SU-DHL-6 (cell line): ENCODE results near the gene ZP1.

Experiments used
- H2AFZ ChIP-seq: fragments of 200-600 bp; sonication (generic); 2 replicates; pipeline ENCODE4 v1.6.1; 2014; ENCODE audit warnings: low read depth, mild to moderate bottlenecking, moderate library complexity, mixed read lengths, antibody characterized with exemption, low read length; ENCODE audit not compliant: severe bottlenecking
- H3F3A ChIP-seq: fragments of 200-600 bp; shearing (Covaris generic); 2 replicates; pipeline ENCODE4 v1.6.0; 2016; ENCODE audit warnings: antibody characterized with exemption, mild to moderate bottlenecking; ENCODE audit not compliant: insufficient read depth
- H3K27ac ChIP-seq: fragments of 200-600 bp; sonication (generic); 2 replicates; pipeline ENCODE4 v1.5.1; 2016; ENCODE audit warnings: low read depth, mild to moderate bottlenecking, low read length, moderate library complexity, mixed read lengths
- H3K27me3 ChIP-seq: fragments of 200-600 bp; sonication (generic), shearing (Covaris generic); 2 replicates; pipeline ENCODE4 v1.6.0; 2014; ENCODE audit warnings: mild to moderate bottlenecking, low read length
- H3K36me3 ChIP-seq: fragments of 200-600 bp; sonication (generic); 2 replicates; pipeline ENCODE4 v1.6.1; 2014; ENCODE audit warnings: mild to moderate bottlenecking, low read length, mixed read lengths
- H3K4me2 ChIP-seq: fragments of 300-600, 200-600 bp; shearing (Covaris generic), sonication (generic); 2 replicates; pipeline ENCODE4 v1.6.0; 2014; ENCODE audit warnings: low read length, low read depth, mild to moderate bottlenecking; ENCODE audit not compliant: poor library complexity, severe bottlenecking
- H3K4me3 ChIP-seq: fragments of 200-600 bp; sonication (generic); 2 replicates; pipeline ENCODE4 v1.5.1; 2014; ENCODE audit warnings: antibody characterized with exemption, low read length, mild to moderate bottlenecking, mixed read lengths; ENCODE audit not compliant: insufficient read depth, poor library complexity, severe bottlenecking
- H3K79me2 ChIP-seq: fragments of 200-600 bp; sonication (generic); 2 replicates; pipeline ENCODE4 v1.6.1; 2014; ENCODE audit warnings: mild to moderate bottlenecking, low read length, moderate library complexity; ENCODE audit not compliant: insufficient read depth
- H3K9ac ChIP-seq: fragments of 200-600 bp; sonication (generic); 2 replicates; pipeline ENCODE4 v1.7.0; 2014; ENCODE audit warnings: mild to moderate bottlenecking, low read length
- H3K9me2 ChIP-seq: fragments of 200-600 bp; sonication (generic); replicated peaks from 2 replicates; pipeline ENCODE4 v1.6.1; 2014; ENCODE audit warnings: low read length; ENCODE audit not compliant: insufficient read depth
- H3K9me3 ChIP-seq: fragments of 200-600 bp; sonication (generic); 2 replicates; pipeline ENCODE4 v1.6.1; 2014; ENCODE audit warnings: low read length, mixed read lengths; ENCODE audit not compliant: insufficient read depth
- H4K20me1 ChIP-seq: fragments of 200-600 bp; sonication (generic); 2 replicates; pipeline ENCODE4 v1.6.1; 2014; ENCODE audit warnings: low read depth, mild to moderate bottlenecking, antibody characterized with exemption, low read length, moderate library complexity, mixed read lengths
- EZH2phosphoT487 ChIP-seq: fragments of 200-600 bp; sonication (generic), shearing (Covaris generic); conservative IDR thresholded peaks from 2 replicates; pipeline ENCODE4 v1.6.1; 2018; ENCODE audit warnings: mild to moderate bottlenecking, antibody characterized with exemption, low read length, moderate library complexity, mixed read lengths
- TF ChIP-seq, protein P1 (sequence below): fragments of 200-600 bp; sonication (generic); IDR thresholded peaks from one replicate; pipeline ENCODE4 v1.5.1; 2017; ENCODE audit warnings: antibody characterized with exemption, mild to moderate bottlenecking, low read length, moderate library complexity; ENCODE audit not compliant: insufficient read depth, poor library complexity, severe bottlenecking

The ZP1 gene

GRCh38 chr11:60849641-60850520 is 17.5 kb upstream of the ZP1 start:
- no peak overlapping the region for H3K4me3 ChIP-seq
- no peaks in the 10 kb centered on the region for H3K36me3 ChIP-seq
- no peak overlapping the region for H3K9ac ChIP-seq
- no peak overlapping the region for H2AFZ ChIP-seq
- H4K20me1 ChIP-seq = no peaks in the 10 kb centered on the region
- no peaks in the 10 kb centered on the region for H3K9me3 ChIP-seq
- no peak overlapping the region for H3K27ac ChIP-seq
- TF ChIP-seq, protein P1, sequence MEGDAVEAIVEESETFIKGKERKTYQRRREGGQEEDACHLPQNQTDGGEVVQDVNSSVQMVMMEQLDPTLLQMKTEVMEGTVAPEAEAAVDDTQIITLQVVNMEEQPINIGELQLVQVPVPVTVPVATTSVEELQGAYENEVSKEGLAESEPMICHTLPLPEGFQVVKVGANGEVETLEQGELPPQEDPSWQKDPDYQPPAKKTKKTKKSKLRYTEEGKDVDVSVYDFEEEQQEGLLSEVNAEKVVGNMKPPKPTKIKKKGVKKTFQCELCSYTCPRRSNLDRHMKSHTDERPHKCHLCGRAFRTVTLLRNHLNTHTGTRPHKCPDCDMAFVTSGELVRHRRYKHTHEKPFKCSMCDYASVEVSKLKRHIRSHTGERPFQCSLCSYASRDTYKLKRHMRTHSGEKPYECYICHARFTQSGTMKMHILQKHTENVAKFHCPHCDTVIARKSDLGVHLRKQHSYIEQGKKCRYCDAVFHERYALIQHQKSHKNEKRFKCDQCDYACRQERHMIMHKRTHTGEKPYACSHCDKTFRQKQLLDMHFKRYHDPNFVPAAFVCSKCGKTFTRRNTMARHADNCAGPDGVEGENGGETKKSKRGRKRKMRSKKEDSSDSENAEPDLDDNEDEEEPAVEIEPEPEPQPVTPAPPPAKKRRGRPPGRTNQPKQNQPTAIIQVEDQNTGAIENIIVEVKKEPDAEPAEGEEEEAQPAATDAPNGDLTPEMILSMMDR = no peak
- no peak for TF ChIP-seq EZH2phosphoT487
- peaks cover 14% of the 10 kb centered on the region for H3K79me2 ChIP-seq
- H3F3A ChIP-seq = no peaks in the 10 kb centered on the region
- no peaks in the 10 kb centered on the region for H3K9me2 ChIP-seq
- no peaks in the 10 kb centered on the region for H3K27me3 ChIP-seq
- H3K4me2 ChIP-seq = no peak overlapping the region

- H3K9me2 ChIP-seq = no peaks in the 10 kb centered on the region
- no peak overlapping the region for H3K4me2 ChIP-seq
- no peak for TF ChIP-seq EZH2phosphoT487
- TF ChIP-seq, protein P1 = no peak
- H3F3A ChIP-seq = no peaks in the 10 kb centered on the region
- no peaks in the 10 kb centered on the region for H3K79me2 ChIP-seq
- H2AFZ ChIP-seq = no peak overlapping the region
- no peak overlapping the region for H3K4me3 ChIP-seq
- H3K27ac ChIP-seq = no peak overlapping the region
- H3K27me3 ChIP-seq = no peaks in the 10 kb centered on the region
- H3K9me3 ChIP-seq = no peaks in the 10 kb centered on the region
- no peak overlapping the region for H3K9ac ChIP-seq
- H4K20me1 ChIP-seq = no peaks in the 10 kb centered on the region
- no peaks in the 10 kb centered on the region for H3K36me3 ChIP-seq
These were observed 15.8 kb upstream of the ZP1 start for GRCh38 chr11:60851327-60852104.

- Histone ChIP-seq H4K20me1 (no peaks in the 10 kb centered on the region), H3K36me3 (no peaks in the 10 kb centered on the region), H3K9me2 (no peaks in the 10 kb centered on the region), H3K79me2 (no peaks in the 10 kb centered on the region), H2AFZ (no peak overlapping the region), H3K9ac (no peak overlapping the region), H3K4me3 (no peak overlapping the region), H3K9me3 (no peaks in the 10 kb centered on the region), H3K27ac (no peak overlapping the region), H3K4me2 (no peak overlapping the region), H3F3A (no peaks in the 10 kb centered on the region), H3K27me3 (no peaks in the 10 kb centered on the region)
- TF ChIP-seq, protein P1 = no peak
- TF ChIP-seq EZH2phosphoT487 = no peak
These were observed 15.0 kb upstream of the ZP1 start for GRCh38 chr11:60852117-60852981.
